ENCODE measurements around the gene FHL2.

FHL2 gene

DNA sequence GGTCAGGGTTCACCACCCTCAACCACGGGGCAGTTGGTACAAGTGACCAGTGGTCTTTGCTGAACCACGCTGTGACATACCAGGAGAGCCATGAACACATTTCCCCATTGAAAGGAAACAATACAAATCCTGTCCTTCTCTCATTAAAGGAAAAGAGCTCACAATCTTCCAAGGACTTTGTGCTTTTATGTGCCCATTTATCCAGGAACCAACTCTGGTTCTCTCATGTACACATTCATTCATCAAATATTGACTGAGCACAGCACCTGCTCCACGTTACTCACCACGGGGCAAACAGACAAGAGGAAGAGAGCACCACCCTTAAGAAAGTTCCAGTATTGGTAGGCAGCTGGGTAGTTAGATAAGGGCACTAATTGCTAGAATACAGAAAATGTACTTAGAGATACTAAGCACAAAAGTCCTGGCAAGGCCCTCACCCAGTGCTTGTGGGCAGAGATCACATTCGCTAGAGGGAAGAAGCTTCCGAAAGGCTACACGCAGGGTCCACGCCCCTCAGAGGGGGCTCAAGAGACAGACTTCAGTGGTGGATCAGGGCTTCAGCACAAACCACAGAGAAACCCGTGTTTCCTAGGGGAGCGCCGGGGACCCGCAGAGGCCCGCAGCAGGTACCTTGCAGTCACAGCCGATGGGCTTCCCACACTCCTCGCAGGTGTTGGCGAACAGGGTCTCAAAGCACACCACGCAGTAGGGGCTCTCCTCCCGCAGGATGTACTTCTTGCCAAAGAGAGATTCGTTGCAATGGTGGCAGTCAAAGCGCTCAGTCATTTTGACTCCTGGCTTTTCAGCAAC lies 12.9 kb downstream of the FHL2 start:
- H3K4me3 ChIP-seq (ENCODE audit: low read length) = no peak overlapping the region
- DNase-seq (ENCODE audit: low read depth) = no peak
- TF ChIP-seq CTCF (conservative IDR thresholded peaks at IDR 0.05; ENCODE audit: low read depth, low read length) = no peak

DNA sequence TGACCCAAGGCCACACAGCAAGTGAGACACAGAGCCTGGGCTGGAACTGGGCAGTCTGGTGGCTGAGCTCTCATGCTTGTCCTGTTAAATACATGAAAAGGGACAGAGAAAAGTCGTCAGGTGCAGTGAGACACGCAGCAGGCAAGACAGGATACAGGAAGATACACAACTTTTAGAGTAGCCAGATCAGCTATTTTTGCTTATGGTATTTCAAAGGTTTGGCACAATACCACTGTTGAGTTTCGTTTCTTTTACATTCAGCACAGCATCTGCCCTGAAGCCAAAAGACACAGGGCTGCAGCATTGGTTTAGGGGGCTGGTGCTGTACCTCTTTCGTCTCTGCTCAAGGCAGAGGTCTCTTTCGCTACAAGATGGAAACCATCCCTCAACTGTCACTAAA lies 14.0 kb downstream of the FHL2 start:
- TF ChIP-seq CTCF (conservative IDR thresholded peaks at IDR 0.05; ENCODE audit: low read depth, low read length) = no peak
- DNase-seq (ENCODE audit: low read depth) = no peak
- H3K4me3 ChIP-seq (ENCODE audit: low read length) = no peak overlapping the region

- DNase-seq (ENCODE audit: low read depth) = no peak
- no peak for TF ChIP-seq CTCF (conservative IDR thresholded peaks at IDR 0.05; ENCODE audit: low read depth, low read length)
- no peak overlapping the region for H3K4me3 ChIP-seq (ENCODE audit: low read length)
Measured at GRCh38 chr2:105384216-105384615, 14.6 kb downstream of the FHL2 start.

DNA sequence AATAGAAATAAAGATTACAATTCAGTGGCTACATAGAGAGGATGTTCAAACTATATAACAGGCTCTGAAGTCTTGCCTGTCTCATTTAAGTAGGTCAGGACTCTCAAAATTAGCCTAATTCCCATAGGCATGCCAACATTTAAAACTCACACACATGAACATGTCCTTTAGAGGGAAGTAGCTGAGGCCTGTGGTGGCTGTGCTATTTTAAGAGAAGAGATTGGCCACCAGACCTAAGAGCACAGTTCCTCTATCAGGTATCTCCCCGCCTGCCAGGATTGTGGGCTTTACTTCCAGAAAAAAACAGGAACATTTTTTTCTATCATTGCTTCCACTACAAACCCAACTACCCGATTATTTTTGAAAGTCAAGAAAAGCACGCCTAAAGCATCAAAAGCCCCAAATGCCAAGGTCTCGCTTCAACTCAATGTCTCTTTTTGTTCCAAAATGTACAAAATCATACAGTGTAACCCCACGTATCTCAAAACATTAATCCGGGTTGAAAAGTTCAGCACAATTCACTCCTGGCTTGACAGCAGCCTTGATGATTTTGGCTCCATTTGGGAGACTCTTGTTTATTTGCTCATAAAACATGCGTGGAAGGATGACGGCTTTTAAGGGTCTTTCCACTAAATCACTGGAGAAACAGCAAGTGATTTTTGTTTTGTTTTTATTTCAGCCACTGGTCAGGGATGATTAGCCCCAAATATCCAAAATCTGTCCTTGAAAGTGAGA lies 15.3 kb downstream of the FHL2 start:
- no peak for DNase-seq (ENCODE audit: low read depth)
- H3K4me3 ChIP-seq (ENCODE audit: low read length) = no peak overlapping the region
- no peak for TF ChIP-seq CTCF (conservative IDR thresholded peaks at IDR 0.05; ENCODE audit: low read depth, low read length)

DNA sequence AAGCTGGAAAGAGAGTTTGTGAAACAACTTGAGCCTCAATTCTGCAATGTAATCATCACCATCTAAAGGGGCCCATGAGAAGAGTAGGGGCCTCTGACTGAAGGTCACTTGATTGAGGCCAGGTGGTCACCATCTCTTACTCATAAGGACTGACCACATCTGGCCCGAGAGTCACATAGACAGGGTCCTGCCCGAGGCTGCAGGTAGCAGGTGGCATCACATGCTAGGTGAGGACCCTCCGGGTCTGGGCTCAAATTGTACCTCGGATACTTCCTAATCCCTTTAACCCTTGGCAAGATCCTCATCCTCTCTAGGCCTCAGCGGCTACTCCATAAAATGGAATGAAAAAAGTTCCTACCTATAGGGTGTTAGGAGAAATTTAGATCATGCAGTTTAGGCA lies 16.7 kb downstream of the FHL2 start:
- no peak for TF ChIP-seq CTCF (conservative IDR thresholded peaks at IDR 0.05; ENCODE audit: low read depth, low read length)
- DNase-seq (ENCODE audit: low read depth) = no peak
- no peak overlapping the region for H3K4me3 ChIP-seq (ENCODE audit: low read length)

DNA sequence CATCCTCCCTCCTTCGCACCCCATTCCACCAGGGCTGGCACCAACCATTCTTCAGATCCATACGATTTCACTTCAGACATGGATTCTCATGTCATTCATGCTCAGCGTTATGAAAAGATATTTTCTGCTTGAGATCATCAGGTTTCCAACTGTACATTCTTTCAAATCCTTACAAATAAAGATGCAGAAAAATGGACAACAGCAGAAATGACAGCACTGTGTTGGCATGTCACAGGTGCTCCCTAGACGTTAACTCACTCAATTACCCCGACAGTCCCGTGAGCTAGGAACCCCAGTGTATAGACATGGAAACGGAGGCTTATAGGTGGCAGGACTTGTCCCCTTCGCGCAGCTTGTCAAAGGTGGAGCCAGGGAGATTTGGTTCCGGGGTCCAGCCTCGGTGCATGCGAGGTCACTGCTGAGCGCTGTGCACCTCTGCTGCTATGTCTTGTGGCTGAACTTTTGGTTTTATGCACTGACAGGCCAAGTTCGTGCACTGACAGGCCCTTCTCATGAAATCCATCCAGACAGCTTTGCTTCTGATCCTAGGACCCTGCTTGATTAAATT lies 17.7 kb downstream of the FHL2 start:
- TF ChIP-seq CTCF (conservative IDR thresholded peaks at IDR 0.05; ENCODE audit: low read depth, low read length) = no peak
- DNase-seq (ENCODE audit: low read depth) = no peak
- H3K4me3 ChIP-seq (ENCODE audit: low read length) = no peak overlapping the region

Measured in retinal pigment epithelial cell (primary cell).